GM19351 (cell line): ENCODE results near the gene WDR19.
"Not testable (repeated sequence)": the region's sequence is repeated elsewhere in the genome, so short reads cannot be mapped to it uniquely, and the experiment has no call there.

ENCODE experiments used
- ATAC-seq: cut with Tn5 transposase; IDR thresholded peaks from one replicate; pipeline ENCODE4 v1.9.1; 2021; ENCODE audit warnings: mild to moderate bottlenecking, moderate library complexity; ENCODE audit not compliant: unreplicated experiment

Gene WDR19

DNA sequence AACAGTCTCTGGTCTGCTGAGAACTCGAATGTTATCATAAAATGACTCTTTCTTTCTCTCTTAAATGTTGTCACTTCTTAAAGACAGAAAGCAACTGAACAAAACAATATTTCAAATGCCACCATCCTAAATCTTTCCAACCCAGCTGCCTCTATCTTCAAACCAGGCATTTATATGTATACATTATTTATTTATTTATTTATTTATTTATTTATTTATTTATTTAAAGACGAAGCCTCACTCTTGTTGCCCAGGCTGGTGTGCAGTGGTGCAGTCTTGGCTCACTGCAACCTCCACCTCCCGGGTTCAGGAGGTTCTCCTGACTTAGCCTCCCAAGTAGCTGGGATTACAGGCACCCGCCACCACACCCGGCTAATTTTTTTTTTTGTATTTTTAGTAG, 110.1 kb downstream of the WDR19 start:
- not testable (repeated sequence) for ATAC-seq

DNA sequence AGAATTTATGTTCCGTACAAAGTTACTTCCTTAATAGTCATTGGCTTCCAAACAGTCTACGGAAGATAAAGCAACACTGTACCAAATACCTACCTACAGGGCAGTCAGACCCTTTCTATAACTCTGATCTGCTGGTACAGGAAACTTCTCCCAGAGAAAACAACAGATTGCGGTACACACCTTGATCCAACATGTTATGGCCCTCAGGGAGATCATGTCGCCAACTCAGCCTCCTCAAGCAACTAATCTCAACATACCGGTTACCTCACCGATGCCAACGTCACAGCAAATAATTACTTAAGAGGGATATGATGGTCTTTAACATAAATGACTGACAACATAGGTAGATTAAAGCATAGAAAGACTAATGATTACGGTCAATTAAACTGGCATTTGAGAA, 113.5 kb downstream of the WDR19 start:
- ATAC-seq: no peak

DNA sequence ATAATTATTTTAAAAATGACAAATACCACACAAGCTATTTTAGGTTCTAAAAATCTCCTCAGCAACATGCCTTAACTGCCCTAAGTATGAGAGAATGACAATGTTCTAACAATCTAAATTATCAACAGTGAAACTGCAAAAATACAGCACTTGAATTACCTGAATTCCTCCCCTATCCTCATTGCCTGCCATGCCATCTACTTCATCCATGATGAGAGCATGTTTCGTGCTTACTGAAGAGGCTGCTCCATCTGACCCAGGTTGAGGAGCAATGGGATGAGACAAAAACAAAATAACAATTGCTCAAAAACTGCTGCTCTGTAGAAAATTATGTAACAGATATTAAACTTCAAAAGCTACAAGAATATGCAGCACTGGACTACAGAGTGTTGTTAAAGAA, 120.6 kb downstream of the WDR19 start:
- no peak for ATAC-seq

DNA sequence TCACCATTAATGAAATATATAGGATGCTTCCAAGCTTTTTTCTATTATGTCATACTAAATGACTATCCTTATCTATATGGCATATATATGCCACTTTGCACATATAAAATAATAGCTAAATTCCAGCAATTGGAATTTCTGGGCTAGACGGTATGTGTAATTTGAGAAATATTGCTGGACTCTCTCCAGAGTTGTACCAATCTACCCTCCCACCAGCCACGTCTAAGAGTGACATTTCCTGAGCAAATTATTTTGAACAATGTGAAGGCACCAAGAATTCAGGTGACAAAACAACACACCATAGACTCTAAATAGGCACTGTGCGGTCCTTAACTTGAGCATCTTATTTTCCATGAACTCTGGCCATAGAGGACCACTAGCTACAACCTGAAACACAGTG, 121.5 kb downstream of the WDR19 start:
- ATAC-seq: no peak

DNA sequence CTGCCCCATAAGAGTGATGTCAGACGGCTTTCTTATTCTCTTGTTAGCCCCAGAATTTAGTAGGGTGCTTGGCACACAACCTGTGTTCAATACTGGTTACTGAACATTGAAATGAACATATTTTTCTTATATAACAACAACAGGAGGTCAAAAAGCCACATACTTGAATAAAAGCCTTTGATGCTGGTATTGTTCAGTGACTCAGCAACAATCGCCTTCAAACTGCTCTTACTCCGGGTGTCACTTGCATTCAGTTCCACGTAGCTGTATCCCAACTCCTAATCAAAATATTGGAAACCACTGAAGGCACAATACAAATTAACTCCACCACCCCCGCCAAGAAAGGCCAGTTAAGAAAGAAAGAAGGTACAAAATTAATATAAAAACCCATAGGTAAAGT, 122.3 kb downstream of the WDR19 start:
- ATAC-seq: no peak

DNA sequence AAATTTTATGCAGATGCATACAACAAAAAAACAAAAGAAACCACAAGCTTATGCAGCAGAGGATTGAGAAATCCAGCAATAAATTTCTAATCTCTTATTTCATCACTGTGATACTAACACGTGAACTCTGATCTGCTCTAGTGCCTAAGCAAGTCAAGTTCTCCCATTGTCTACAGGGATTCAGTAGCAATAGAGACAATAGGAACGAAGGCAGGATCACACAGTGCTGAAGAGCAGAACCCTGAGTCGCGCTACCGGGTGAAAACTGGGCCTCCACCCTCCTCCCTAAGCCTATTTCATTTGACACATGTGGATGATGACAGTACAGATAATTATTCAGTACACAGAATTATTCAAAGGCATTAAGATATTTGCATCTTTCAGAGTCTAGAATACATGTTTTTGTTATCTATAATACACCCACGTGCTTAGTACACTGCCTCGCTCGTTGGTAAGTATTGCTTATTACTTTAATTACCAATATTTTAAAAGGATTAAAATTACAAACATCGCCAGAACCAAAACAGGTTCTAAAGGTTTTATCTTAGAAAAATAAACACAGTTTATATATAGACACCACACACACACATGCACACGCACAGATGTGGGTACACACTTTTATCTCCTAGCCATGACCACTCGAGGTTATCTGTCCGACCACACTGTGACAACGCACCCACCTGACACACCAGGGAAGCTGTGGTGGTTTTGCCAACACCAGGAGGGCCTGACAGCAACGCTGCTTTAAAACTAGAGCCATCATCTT, 123.8 kb downstream of the WDR19 start:
- ATAC-seq: no peak

DNA sequence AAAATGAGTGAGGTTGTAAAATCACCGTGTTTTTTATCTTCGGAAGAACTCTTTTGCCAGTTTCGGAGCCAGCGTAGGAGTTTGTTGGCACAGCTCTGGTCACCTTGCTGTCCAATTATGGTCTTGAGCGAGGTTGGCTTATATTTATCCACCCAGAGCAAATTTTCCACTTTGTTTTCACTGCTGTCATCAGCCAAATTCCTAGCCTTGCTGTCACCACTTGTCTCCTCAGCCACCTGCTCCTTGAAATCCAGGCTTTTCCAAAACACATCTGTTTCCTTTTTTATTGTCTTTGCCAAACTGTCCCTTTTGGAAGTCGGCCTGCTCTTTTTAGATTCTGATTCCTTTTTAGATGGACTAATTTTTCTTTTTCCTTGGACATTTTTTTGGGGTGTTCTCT, 126.3 kb downstream of the WDR19 start:
- ATAC-seq: no peak

DNA sequence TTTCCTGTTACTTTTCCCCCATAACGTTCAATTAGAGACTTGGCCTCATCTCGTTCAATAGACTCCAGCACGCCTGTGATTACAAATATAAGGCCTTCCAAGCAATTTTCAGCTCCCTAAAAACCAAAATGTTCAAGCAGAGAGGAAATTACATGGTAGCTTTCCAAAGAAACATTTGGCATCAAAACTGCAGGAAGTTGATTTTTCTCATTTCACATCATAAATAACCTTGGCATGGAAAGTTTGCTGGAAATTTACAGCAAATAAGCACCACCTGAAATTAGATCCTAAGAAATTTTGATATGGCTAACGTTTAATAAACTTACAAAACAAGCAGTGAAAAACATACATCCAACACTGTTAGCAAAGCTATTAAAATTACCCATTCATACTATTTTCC, 130.5 kb downstream of the WDR19 start:
- no peak for ATAC-seq

DNA sequence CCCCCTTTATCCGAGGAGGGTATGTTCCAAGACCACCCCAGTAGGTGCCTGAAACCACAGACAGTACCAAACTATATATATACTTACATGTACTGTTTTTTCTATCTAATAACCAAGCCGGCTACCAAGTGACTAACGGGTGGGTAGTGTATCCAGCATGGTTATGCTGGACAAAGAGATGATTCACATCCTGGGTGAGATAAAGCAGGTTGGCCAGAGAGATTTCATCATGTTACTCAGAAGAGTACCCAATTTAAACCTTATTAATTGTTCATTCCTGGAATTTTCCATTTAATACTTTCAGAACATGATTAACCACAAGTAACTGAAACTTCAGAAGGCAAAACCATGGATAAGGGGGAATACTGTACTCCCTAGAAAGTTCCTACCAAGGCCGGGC, 137.3 kb downstream of the WDR19 start:
- no peak for ATAC-seq

DNA sequence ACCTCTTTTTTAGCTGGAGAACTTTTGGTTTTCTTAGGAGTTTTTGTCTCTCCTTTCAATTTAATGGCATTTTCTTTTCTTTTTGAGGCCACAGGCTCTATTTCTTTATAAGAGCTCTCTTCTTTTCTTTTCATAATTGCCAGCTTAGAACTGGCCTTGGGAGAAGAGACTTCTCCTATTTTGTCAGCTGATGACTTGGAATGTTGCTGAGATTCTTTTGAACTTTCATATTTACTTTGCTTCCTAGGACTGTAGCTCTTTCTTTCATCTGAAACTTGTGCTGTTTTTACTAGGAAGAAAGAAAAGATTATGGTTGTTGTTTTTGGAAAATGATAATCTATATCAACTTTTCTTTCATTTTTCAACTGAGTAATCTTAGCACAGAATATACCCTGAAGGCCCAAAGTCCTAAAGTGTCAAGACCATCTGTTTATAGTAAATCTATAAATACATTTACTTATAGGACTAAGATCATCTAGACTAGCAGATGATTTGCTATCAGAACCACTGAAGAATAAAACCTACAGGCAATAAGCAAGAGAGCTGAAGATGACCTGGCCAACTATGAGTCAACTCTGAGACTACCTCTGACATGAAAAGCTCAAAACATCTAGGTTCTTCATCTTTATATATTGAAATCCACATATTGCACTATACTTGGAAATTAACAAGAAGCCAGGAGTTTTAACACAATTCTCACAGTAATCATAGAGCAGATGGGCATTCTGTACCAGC, 138.2 kb downstream of the WDR19 start:
- no peak for ATAC-seq

DNA sequence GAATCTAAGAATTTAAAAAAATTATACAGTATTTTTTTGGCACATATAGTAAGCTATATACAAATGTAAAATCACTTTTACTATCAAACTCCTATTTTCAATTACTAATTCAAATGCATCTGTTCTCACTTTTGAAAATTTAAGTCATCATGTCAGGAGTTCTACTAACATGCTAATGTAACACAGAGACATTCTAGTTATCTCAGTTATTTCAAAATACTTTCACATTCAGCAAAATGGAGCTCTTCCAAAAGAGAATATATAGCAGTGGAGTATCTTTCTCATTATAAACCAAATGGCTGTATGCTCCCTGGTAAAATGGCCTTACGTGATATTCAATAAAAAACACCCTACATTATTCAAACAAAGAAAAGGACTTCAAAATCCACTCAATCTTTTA, 141.5 kb downstream of the WDR19 start:
- ATAC-seq: no peak

DNA sequence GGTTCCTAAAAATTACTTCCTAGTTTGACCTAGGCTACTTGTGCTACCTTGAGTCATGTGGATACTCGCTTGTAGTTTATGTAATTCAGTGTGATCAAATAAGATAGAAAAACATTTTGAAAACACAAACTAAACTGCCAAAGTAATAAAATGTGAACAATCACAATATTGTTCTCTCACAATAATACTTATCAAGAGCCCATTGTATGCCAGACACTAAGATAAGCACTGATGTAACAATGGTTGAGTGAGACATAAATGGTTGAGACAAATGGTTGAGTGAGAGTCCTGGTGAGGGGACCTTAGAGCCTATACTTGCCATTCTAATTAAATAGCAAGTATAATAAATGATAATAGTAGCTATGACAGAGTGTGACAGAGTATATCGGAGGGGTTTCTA, 142.1 kb downstream of the WDR19 start:
- no peak for ATAC-seq

DNA sequence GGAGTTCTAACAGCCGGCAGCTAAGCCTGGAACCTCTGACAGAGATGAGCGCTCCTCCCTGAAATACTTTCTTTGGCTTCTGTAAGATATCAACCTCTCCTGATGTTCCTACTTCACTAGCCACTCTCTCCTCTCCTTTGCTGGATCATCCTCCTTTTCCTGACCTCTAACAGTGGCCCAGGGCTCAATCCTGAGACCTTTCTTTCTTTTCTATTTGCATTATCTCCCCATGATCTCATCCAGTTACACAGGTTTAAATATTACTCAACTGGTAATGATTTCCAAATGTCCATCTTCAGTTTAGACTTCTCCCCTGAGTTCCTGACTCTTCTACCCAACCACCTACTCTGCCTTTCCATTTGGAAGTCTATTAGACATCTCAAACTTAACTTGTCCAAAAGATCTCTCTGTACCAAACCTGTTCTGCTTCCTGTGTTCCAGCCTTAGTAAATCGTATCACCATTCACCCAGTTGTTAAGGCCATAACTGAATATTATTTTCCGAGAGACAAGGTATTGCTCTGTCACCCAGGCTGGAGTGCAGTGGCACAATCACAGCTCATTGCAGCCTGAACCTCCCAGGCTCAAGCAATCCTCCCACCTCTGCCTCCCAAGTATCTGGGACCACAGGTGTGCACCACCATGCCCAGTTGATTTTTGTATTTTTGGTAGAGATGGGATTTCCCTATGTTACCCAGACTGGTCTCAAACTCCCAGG, 142.7 kb downstream of the WDR19 start:
- no peak for ATAC-seq

DNA sequence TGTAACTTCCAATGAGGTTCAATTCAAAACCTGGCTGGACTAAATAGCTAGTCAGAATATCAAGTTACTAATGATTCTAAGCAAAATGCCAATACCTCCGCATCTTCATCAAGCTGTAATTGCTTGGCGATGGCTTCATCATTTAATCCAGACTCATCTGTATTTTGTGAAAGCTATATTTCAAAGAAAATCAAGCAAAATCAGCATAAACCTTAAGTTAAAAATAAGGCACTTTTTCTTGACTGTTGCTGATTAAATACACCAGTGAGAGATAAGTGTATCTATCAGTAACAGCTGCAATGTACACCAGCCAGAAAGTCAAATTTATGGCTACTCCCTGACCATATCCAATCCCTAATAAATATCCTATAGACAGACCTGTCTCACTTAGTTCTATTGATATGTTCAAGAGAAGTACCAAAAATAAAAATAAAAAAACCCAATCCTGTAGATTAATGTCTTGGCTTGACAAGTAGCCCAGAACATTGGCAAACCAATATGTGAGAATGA, 144.2 kb downstream of the WDR19 start:
- ATAC-seq: no peak

DNA sequence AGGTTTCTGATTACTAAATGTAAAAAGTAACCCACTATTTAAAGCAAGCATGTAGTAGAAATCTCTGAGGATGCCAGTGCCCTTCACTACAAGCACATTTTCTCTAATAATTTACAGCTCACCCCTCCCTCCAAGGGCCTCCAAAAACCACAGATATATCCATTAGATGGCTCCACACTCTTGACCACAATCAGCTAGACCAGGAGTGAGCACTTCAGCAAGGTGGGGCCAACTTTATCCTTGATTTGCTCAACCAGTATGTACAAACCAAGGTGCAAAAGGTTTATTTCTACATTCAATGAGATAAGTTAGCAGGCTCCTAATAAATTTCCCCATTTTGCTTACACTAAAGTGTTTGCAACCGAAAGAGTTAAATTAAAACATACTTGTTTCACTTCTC, 148.0 kb downstream of the WDR19 start:
- no peak for ATAC-seq

DNA sequence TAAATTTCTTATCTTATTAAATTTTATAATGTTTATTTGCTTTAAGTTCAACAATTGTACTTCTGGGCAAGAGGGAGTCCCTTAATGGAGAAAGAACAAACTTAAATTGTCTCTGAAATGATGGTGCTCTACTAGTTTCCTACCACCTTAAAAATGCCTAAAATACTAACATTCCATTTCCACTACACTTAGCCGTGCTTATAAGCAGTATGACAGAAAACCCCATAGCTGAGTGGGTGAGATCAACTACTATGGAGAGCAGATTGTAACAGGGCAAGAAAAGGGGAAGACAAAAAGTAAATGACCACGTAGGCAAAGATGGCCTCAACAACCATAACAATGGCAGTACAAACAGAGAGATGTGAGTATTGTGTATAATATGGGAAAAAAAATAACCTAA, 148.9 kb downstream of the WDR19 start:
- no peak for ATAC-seq
